ENCODE results near the gene C10orf90.

The C10orf90 gene

DNA sequence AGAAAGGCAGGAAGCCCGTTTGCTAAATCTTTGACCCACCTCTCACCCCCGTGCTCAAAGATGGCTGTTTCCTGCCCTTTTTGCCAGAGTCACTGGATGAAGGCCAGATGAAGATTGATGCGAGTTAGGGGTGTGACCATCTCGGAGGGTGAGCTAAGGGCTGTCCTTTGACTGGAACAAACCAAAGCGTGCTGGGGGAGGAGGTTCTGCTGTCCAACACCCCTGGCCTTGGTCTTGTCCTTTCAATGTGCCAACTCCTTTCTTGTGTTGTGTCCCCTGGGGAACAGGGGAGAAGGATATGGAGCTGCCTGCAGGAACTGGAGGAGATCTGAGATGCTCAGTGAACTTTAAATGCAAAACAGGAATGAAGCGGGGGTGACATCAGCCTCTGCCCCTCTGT lies 191.9 kb downstream of the C10orf90 start:
- DNase-seq (ENCODE audit: low read depth) = no peak
- H3K4me3 ChIP-seq (ENCODE audit: low read depth, low read length) = no peak overlapping the region
- TF ChIP-seq POLR2A (IDR thresholded peaks at IDR 0.05; ENCODE audit: extremely low read depth, insufficient read length) (no peak), MYC (IDR thresholded peaks at IDR 0.05; ENCODE audit: low read depth, low read length) (no peak)
- TF ChIP-seq, protein P1, sequence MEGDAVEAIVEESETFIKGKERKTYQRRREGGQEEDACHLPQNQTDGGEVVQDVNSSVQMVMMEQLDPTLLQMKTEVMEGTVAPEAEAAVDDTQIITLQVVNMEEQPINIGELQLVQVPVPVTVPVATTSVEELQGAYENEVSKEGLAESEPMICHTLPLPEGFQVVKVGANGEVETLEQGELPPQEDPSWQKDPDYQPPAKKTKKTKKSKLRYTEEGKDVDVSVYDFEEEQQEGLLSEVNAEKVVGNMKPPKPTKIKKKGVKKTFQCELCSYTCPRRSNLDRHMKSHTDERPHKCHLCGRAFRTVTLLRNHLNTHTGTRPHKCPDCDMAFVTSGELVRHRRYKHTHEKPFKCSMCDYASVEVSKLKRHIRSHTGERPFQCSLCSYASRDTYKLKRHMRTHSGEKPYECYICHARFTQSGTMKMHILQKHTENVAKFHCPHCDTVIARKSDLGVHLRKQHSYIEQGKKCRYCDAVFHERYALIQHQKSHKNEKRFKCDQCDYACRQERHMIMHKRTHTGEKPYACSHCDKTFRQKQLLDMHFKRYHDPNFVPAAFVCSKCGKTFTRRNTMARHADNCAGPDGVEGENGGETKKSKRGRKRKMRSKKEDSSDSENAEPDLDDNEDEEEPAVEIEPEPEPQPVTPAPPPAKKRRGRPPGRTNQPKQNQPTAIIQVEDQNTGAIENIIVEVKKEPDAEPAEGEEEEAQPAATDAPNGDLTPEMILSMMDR (IDR thresholded peaks at IDR 0.05; ENCODE audit: low read depth, low read length) = no peak
- TF ChIP-seq, protein P2, sequence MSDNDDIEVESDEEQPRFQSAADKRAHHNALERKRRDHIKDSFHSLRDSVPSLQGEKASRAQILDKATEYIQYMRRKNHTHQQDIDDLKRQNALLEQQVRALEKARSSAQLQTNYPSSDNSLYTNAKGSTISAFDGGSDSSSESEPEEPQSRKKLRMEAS (IDR thresholded peaks at IDR 0.05; ENCODE audit: low read depth, low read length) = no peak

DNA sequence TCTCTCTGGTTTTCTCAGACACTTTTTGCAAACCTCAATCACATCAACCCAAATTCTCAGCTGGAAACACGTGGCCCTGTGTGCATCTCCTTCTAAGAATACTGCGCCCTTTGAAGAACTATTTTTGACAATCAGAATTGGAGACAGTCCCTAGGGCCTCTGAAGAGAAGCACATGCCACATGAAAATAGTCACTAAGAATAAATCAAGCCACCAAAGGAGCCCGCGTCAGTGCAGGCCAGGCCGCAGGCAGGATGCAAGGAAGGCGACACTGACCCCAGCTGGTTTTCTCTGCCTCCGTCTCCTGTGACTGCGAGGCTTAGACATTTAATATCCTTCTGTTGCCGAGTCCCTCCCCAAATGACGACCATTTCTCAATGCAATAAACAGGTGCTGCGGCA lies 194.2 kb downstream of the C10orf90 start:
- TF ChIP-seq, protein P1 (IDR thresholded peaks at IDR 0.05; ENCODE audit: low read depth, low read length) = no peak
- TF ChIP-seq, protein P2 (IDR thresholded peaks at IDR 0.05; ENCODE audit: low read depth, low read length) = no peak
- no peak for TF ChIP-seq POLR2A (IDR thresholded peaks at IDR 0.05; ENCODE audit: extremely low read depth, insufficient read length)
- no peak for TF ChIP-seq MYC (IDR thresholded peaks at IDR 0.05; ENCODE audit: low read depth, low read length)
- no peak for DNase-seq (ENCODE audit: low read depth)
- H3K4me3 ChIP-seq (ENCODE audit: low read depth, low read length) = no peak overlapping the region

- H3K4me3 ChIP-seq (ENCODE audit: low read depth, low read length) = no peak overlapping the region
- no peak for TF ChIP-seq POLR2A (IDR thresholded peaks at IDR 0.05; ENCODE audit: extremely low read depth, insufficient read length)
- TF ChIP-seq MYC (IDR thresholded peaks at IDR 0.05; ENCODE audit: low read depth, low read length) = no peak
- TF ChIP-seq, protein P1 (IDR thresholded peaks at IDR 0.05; ENCODE audit: low read depth, low read length) = no peak
- TF ChIP-seq, protein P2 (IDR thresholded peaks at IDR 0.05; ENCODE audit: low read depth, low read length) = no peak
- DNase-seq (ENCODE audit: low read depth) = no peak
These were observed 195.3 kb downstream of the C10orf90 start for GRCh38 chr10:126475074-126475691.

- TF ChIP-seq, protein P1 (IDR thresholded peaks at IDR 0.05; ENCODE audit: low read depth, low read length) = no peak
- TF ChIP-seq POLR2A (IDR thresholded peaks at IDR 0.05; ENCODE audit: extremely low read depth, insufficient read length) = no peak
- TF ChIP-seq MYC (IDR thresholded peaks at IDR 0.05; ENCODE audit: low read depth, low read length) = no peak
- TF ChIP-seq, protein P2 (IDR thresholded peaks at IDR 0.05; ENCODE audit: low read depth, low read length) = no peak
These were observed 196.5 kb downstream of the C10orf90 start for GRCh38 chr10:126474031-126474430.

DNA sequence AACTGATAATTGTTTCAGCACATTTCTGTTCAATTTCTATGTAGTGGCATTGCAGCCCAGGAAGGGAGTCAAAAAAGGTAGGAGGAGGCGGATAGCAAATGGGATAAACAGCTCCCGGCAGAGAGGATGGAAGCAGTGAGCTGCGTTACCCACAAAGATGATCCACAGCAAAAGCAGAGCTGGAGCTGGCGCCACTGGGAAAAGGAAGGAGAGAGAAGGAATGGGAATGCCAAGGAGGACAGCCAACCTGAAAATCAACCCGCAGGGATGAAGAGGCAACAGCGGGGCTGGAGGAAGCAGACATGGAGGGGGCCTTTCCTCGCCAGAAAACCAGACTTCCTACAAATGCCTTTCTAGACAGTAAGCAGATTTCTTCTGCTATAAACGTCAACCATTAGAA lies 199.5 kb downstream of the C10orf90 start:
- TF ChIP-seq, protein P2 (IDR thresholded peaks at IDR 0.05; ENCODE audit: low read depth, low read length) = no peak
- TF ChIP-seq, protein P1 (IDR thresholded peaks at IDR 0.05; ENCODE audit: low read depth, low read length) = no peak
- TF ChIP-seq MYC (IDR thresholded peaks at IDR 0.05; ENCODE audit: low read depth, low read length) (no peak), POLR2A (IDR thresholded peaks at IDR 0.05; ENCODE audit: extremely low read depth, insufficient read length) (no peak)
- DNase-seq (ENCODE audit: low read depth) = no peak
- no peak overlapping the region for H3K4me3 ChIP-seq (ENCODE audit: low read depth, low read length)

More at GRCh38 chr10:126474031-126474430, 196.5 kb downstream of the C10orf90 start:
- DNase-seq (ENCODE audit: low read depth) = no peak
- H3K4me3 ChIP-seq (ENCODE audit: low read depth, low read length) = no peak overlapping the region
